Body of pancreas (tissue), 4 donors: ENCODE results near the gene NIFK. TPM values are rescaled to one million over a fixed set of nuclear protein-coding genes. Genes with fewer than 3 reads are reported as not detected.
"Not testable (repeated sequence)": the region's sequence is repeated elsewhere in the genome, so short reads cannot be mapped to it uniquely, and the experiment has no call there.

Source experiments
- ATAC-seq: fragments of 150-250 bp; one replicate; pipeline ENCODE4 v1.9.1; 2016
- DNase-seq, 4 donors: peaks; one replicate each; pipeline ENCODE4 v3.0.0-alpha.2; 2019
- H3K27ac ChIP-seq, 4 donors: fragments of 200-600 bp; sonication (generic); 1 replicate in 3 of 4; 2 replicates in 1 of 4; pipeline versions ENCODE4 v1.5.1 to v1.6.1; 2016 to 2019; ENCODE audit warnings: mild to moderate bottlenecking in 1 of 4, mixed read lengths in 1 of 4, moderate library complexity in 1 of 4
- H3K27me3 ChIP-seq, 2 donors: fragments of 200-600 bp; sonication (generic); one replicate each; pipeline ENCODE4 v1.6.0; 2016; ENCODE audit warnings: mild to moderate bottlenecking in 1 of 2
- H3K36me3 ChIP-seq, 2 donors: fragments of 200-600 bp; sonication (generic); replicated peaks in 1 of 2; 2 replicates each; pipeline ENCODE4 v1.5.1; 2016; ENCODE audit warnings: low read depth in 2 of 2; ENCODE audit not compliant: insufficient read depth in 1 of 2
- H3K4me1 ChIP-seq: fragments of 200-600 bp; sonication (generic); one replicate; pipeline ENCODE4 v1.6.0; 2016
- H3K4me3 ChIP-seq, 2 donors: fragments of 200-600 bp; sonication (generic); 1 replicate in 1 of 2; 2 replicates in 1 of 2; pipeline ENCODE4 v1.5.1; 2016 to 2019
- H3K9me3 ChIP-seq, 3 donors: fragments of 200-600 bp; sonication (generic); 1 replicate in 2 of 3; 2 replicates in 1 of 3; pipeline ENCODE4 v1.5.1; 2016
- CTCF ChIP-seq, 7 experiments: fragments of 450-650 bp in 4 of 7; fragments of 200-600 bp in 3 of 7; sonication (generic) in 3 of 7; IDR thresholded peaks; one replicate each; pipeline ENCODE4 v1.5.1; 2016 to 2019; ENCODE audit warnings: antibody characterized with exemption in 7 of 7
- POLR2A ChIP-seq, 3 donors: fragments of 450-650 bp; IDR thresholded peaks; one replicate each; pipeline ENCODE4 v1.6.1; 2016; ENCODE audit warnings: antibody characterized with exemption in 3 of 3, mild to moderate bottlenecking in 2 of 3
- WGBS, 2 donors: methylation state at CpG; one replicate each; pipeline ENCODE4 v1.1.5; 2017; 5-methylcytosine and 5-hydroxymethylcytosine counted together
- intact Hi-C: fragments of 100-400 bp; cut with DNase I; formaldehyde crosslinking; loops from one replicate; pipeline ENCODE4 v1.15.1; 2023
- total RNA-seq, 2 donors: library from RNA; depleted of rRNA; stranded (reverse); fragments of >200 nt; gene quantifications; one replicate each; pipeline ENCODE4 v1.1.0, GENCODE V29; 2016

NIFK gene
- total RNA-seq, 2 donors from 2014 or later, result 20.8 to 26.4 TPM

GRCh38 chr2:121694398-121695170, 42.1 kb downstream of the NIFK start:
- no peaks in the 10 kb centered on the region for H3K9me3 ChIP-seq
- WGBS, 2 donors, result 75 to 85% methylated on average over 6 of the region's 6 CpGs
- no peaks in the 10 kb centered on the region for H3K36me3 ChIP-seq
- ATAC-seq, result no peak
- peak overlapping the region in 2 of 4 donors; percentile 23 to 39 for H3K27ac ChIP-seq
- no peak for DNase-seq
- intact Hi-C loops, result no loop called here
- peaks cover 12% of the 10 kb centered on the region for H3K4me1 ChIP-seq
- TF ChIP-seq POLR2A (IDR thresholded peaks at IDR 0.05) (no peak), CTCF (IDR thresholded peaks at IDR 0.05) (no peak)
- no peak overlapping the region for H3K4me3 ChIP-seq
- H3K27me3 ChIP-seq, result no peaks in the 10 kb centered on the region

GRCh38 chr2:121690572-121690971, 46.1 kb downstream of the NIFK start:
- WGBS, 2 donors, result 94 to 95% methylated on average over 3 of the region's 3 CpGs
- H3K36me3 ChIP-seq, H3K9me3 ChIP-seq, intact Hi-C loops, DNase-seq, H3K27ac ChIP-seq, ATAC-seq, H3K4me3 ChIP-seq, H3K27me3 ChIP-seq: not testable (repeated sequence)
- peaks cover 11% of the 10 kb centered on the region for H3K4me1 ChIP-seq

DNA sequence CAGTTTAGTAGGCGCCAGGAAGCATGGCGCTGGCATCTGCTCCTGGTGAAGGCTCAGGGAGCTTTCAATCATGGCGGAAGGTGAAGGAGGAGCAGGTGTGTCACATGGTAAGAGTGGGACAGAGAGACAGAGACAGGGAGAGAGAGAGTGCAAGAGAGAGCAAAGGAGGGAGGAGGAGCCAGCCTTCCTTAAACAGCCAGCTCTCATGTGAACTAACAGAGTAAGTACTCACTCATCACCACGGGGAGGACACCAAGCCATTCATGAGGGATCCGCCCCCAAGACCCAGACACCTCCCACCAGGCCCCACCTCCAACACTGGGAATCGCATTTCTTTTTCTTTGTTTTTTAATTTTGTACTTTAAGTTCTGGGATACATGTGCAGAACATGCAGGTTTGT, 46.6 kb downstream of the NIFK start:
- Histone ChIP-seq H3K27me3 (no peaks in the 10 kb centered on the region), H3K9me3 (no peaks in the 10 kb centered on the region), H3K27ac (peak overlapping the region in 2 of 4 donors; percentile 29 to 42), H3K4me1 (peaks cover 11% of the 10 kb centered on the region), H3K36me3 (no peaks in the 10 kb centered on the region), H3K4me3 (no peak overlapping the region)
- intact Hi-C loops, result no loop called here
- WGBS, 2 donors, result 87 to 93% methylated on average over 6 of the region's 6 CpGs
- ATAC-seq, result no peak
- TF ChIP-seq POLR2A (IDR thresholded peaks at IDR 0.05), result no peak
- no peak for TF ChIP-seq CTCF (IDR thresholded peaks at IDR 0.05)
- no peak for DNase-seq

DNA sequence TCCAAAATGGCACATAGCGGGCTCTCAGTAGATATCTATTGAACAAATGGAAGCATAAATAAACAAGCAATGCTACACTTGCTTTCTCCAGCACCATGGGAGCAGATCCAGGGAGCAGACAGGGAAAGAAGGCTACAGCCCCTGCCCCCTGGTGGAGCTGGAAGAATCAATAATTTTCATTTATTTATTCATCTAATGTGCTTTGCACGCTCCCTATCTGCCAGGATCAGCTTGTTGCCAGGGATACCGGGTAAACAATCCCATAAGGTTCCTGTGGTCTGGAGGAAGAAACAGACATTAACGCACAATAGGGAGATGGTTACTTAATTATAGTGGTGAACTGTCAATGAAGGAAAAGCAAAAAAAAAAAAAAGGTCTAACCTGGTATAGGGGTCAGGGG, 47.3 kb downstream of the NIFK start:
- Histone ChIP-seq H3K9me3 (no peaks in the 10 kb centered on the region), H3K36me3 (no peaks in the 10 kb centered on the region), H3K4me1 (peaks cover 11% of the 10 kb centered on the region), H3K27me3 (no peaks in the 10 kb centered on the region), H3K27ac (peak overlapping the region in 2 of 4 donors; percentile 29 to 42), H3K4me3 (no peak overlapping the region)
- DNase-seq, result peak; percentile 49 to 73 (median 65)
- TF ChIP-seq POLR2A (IDR thresholded peaks at IDR 0.05), result no peak
- peak; percentile 15 to 73 (median 44) for TF ChIP-seq CTCF (IDR thresholded peaks at IDR 0.05)
- WGBS, 2 donors, result 22 to 23% methylated on average over 4 of the region's 4 CpGs
- peak; percentile 90 for ATAC-seq
- intact Hi-C loops, result no loop called here

DNA sequence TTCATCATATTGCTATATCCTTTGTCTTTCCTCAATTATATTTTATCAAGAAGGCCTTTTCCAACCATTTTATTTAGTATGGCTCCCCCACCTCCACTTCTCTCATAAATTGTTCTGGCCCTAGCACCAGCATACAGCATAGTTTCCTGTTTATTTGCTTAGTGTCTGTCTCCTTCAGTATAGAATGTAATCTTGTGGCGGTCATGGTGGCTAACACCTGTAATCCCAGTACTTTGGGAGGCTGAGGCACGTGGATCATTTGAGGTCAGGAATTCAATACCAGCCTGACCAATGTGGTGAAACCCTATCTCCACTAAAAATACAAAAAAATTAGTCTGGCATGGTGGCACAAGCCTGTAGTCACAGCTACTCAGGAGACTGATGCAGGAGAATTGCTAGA, 47.9 kb downstream of the NIFK start:
- ATAC-seq, result no peak
- TF ChIP-seq POLR2A (IDR thresholded peaks at IDR 0.05) (no peak), CTCF (IDR thresholded peaks at IDR 0.05) (no peak)
- intact Hi-C loops, result no loop called here
- no peaks in the 10 kb centered on the region for H3K36me3 ChIP-seq
- no peaks in the 10 kb centered on the region for H3K27me3 ChIP-seq
- DNase-seq, result no peak
- no peaks in the 10 kb centered on the region for H3K9me3 ChIP-seq
- H3K27ac ChIP-seq, result peak overlapping the region in 1 of 4 donors; percentile 42
- WGBS, 2 donors, result 91 to 97% methylated on average over 2 of the region's 2 CpGs
- peaks cover 11% of the 10 kb centered on the region for H3K4me1 ChIP-seq
- H3K4me3 ChIP-seq, result no peak overlapping the region
